PFSK-1 (cell line): ENCODE results near the gene FECH.

Experiments
- POLR2AphosphoS5 ChIP-seq: IDR thresholded peaks from 2 replicates; pipeline ENCODE4 v1.6.1; 2012; ENCODE audit warnings: low read depth, mild to moderate bottlenecking, control low read depth, low read length, moderate library complexity
- SIN3A ChIP-seq: IDR thresholded peaks from 2 replicates; pipeline ENCODE4 v1.6.1; 2012; ENCODE audit warnings: mild to moderate bottlenecking, low read length, moderate library complexity, borderline replicate concordance; ENCODE audit not compliant: insufficient read depth

DNA sequence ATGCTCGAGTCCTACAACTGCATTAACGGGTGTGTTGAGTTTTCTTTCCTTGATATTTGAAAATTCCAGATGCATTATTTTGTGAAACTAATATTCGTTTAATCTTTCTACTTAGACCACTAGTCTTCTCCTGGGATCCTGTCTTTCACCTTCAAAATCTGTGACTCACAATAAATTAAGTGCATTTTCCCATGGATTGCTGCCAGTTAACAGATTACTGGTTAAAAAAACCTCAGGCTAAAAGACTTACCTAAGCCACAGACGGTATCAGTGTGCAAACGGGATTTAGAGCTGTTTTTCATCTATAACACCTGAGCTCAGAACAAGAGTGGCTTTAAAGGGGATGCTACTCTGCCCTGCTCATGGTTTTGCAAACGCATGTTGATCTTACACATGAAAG lies 10.2 kb downstream of the FECH start:
- no peak for TF ChIP-seq POLR2AphosphoS5
- no peak for TF ChIP-seq SIN3A
